SJCRH30 (cell line): ENCODE data around the gene RNF130. TPM values are rescaled to one million over a fixed set of nuclear protein-coding genes. Genes with fewer than 3 reads are reported as not detected.
A peak's percentile ranks its signal among the peaks of the same experiment; 100 is the strongest.

Experiments
- DNase-seq, 2 experiments: peaks; one replicate each; pipeline ENCODE4 v3.0.0-alpha.2; 2015 to 2020
- H3K27ac ChIP-seq: fragments of 250-450 bp; sonication (Bioruptor Pico); 2 replicates; pipeline ENCODE4 v1.5.1; 2020; ENCODE audit warnings: mild to moderate bottlenecking, moderate library complexity
- H3K27me3 ChIP-seq: fragments of 250-450 bp; sonication (Bioruptor Pico); 2 replicates; pipeline ENCODE4 v1.5.1; 2020; ENCODE audit warnings: mild to moderate bottlenecking, moderate library complexity
- H3K36me3 ChIP-seq: fragments of 250-450 bp; sonication (Bioruptor Pico); 2 replicates; pipeline ENCODE4 v1.5.1; 2020; ENCODE audit warnings: mild to moderate bottlenecking, moderate library complexity
- H3K4me1 ChIP-seq: fragments of 250-450 bp; sonication (Bioruptor Pico); 2 replicates; pipeline ENCODE4 v1.5.1; 2020; ENCODE audit warnings: mild to moderate bottlenecking, moderate library complexity
- H3K4me3 ChIP-seq: fragments of 250-450 bp; sonication (Bioruptor Pico); 2 replicates; pipeline ENCODE4 v1.5.1; 2020; ENCODE audit warnings: mild to moderate bottlenecking, moderate library complexity
- H3K9me3 ChIP-seq: fragments of 250-450 bp; sonication (Bioruptor Pico); replicated peaks from 2 replicates; pipeline ENCODE4 v1.5.1; 2020; ENCODE audit warnings: mild to moderate bottlenecking, moderate library complexity
- total RNA-seq: library from RNA; depleted of rRNA; stranded (reverse); fragments of >200 nt; shearing (Covaris generic); gene quantifications from 2 replicates; pipeline ENCODE4 v1.2.3, GENCODE V29; 2014; rRNA removed

Gene RNF130
- total RNA-seq, 1 experiment from 2014 or later: 34.5 TPM

GRCh38 chr5:179909224-179909623 lies 162.3 kb downstream of the RNF130 start:
- H3K4me3 ChIP-seq: no peak overlapping the region
- H3K36me3 ChIP-seq: no peaks in the 10 kb centered on the region; the same call in 1 of the 2 replicates
- H3K27ac ChIP-seq: no peak overlapping the region
- peaks cover 7% of the 10 kb centered on the region; the same call in 1 of the 2 replicates for H3K4me1 ChIP-seq
- H3K9me3 ChIP-seq: no peaks in the 10 kb centered on the region
- H3K27me3 ChIP-seq: no peaks in the 10 kb centered on the region
- DNase-seq: no peak

- Histone ChIP-seq H3K36me3 (no peaks in the 10 kb centered on the region; the same call in 1 of the 2 replicates), H3K27me3 (no peaks in the 10 kb centered on the region), H3K4me1 (peaks cover 5% of the 10 kb centered on the region; the same call in 1 of the 2 replicates), H3K4me3 (no peak overlapping the region), H3K9me3 (no peaks in the 10 kb centered on the region), H3K27ac (no peak overlapping the region)
- DNase-seq: peak in 1 of 2 experiments; percentile 18
Observed at GRCh38 chr5:179908528-179908927, 163.0 kb downstream of the RNF130 start.

GRCh38 chr5:179907556-179908324 lies 163.8 kb downstream of the RNF130 start, which contains the start of gene TBC1D9B:
Gene TBC1D9B, minus strand, starts transcription at chr5:179907897. Its CDS starts 76 bp downstream, at chr5:179907821.
- H3K27ac ChIP-seq: no peak within 1 kb of the TSS
- DNase-seq: peak; percentile 41 to 74

GRCh38 chr5:179906795-179907555 lies 164.6 kb downstream of the RNF130 start:
- H3K27me3 ChIP-seq: no peaks in the 10 kb centered on the region
- H3K4me1 ChIP-seq: peaks cover 5% of the 10 kb centered on the region; the same call in 1 of the 2 replicates
- H3K9me3 ChIP-seq: no peaks in the 10 kb centered on the region
- H3K27ac ChIP-seq: no peak overlapping the region
- H3K36me3 ChIP-seq: no peaks in the 10 kb centered on the region; the same call in 1 of the 2 replicates
- H3K4me3 ChIP-seq: peak overlapping the region; percentile 82
- peak; percentile 19 to 30 for DNase-seq

More at GRCh38 chr5:179907556-179908324, 163.8 kb downstream of the RNF130 start, which contains the start of gene TBC1D9B:
- Histone ChIP-seq H3K4me3 (peak within 1 kb of the TSS; percentile 82), H3K36me3 (no peaks in the 10 kb centered on the region; the same call in 1 of the 2 replicates), H3K4me1 (peaks cover 5% of the 10 kb centered on the region; the same call in 1 of the 2 replicates), H3K9me3 (no peaks in the 10 kb centered on the region), H3K27me3 (no peaks in the 10 kb centered on the region)

- Histone ChIP-seq H3K27me3 (no peaks in the 10 kb centered on the region), H3K4me3 (peak overlapping the region; percentile 82), H3K36me3 (no peaks in the 10 kb centered on the region; the same call in 1 of the 2 replicates), H3K27ac (no peak overlapping the region), H3K4me1 (peaks cover 9% of the 10 kb centered on the region; the same call in 1 of the 2 replicates), H3K9me3 (no peaks in the 10 kb centered on the region)
- DNase-seq: peak in 1 of 2 experiments; percentile 34
Observed at GRCh38 chr5:179906294-179906794, 165.2 kb downstream of the RNF130 start.

GRCh38 chr5:179905161-179905560 lies 166.4 kb downstream of the RNF130 start:
- no peaks in the 10 kb centered on the region for H3K27me3 ChIP-seq
- DNase-seq: no peak
- peaks cover 21% of the 10 kb centered on the region for H3K4me1 ChIP-seq
- no peak overlapping the region for H3K27ac ChIP-seq
- H3K9me3 ChIP-seq: no peaks in the 10 kb centered on the region
- H3K36me3 ChIP-seq: no peaks in the 10 kb centered on the region; the same call in 1 of the 2 replicates
- no peak overlapping the region for H3K4me3 ChIP-seq

Other genes starting within 250 kb of the RNF130 start
- gene MRNIP, start 212.9 kb downstream of the RNF130 start, total RNA-seq: 10.3 and 15.3 TPM in 2 replicates
- gene TBC1D9B, start 163.9 kb downstream of the RNF130 start, total RNA-seq: 33.6 and 37.0 TPM in 2 replicates
- not detected in 2 replicates for gene RASGEF1C, start 137.5 kb upstream of the RNF130 start, total RNA-seq
- 44.5 and 46.6 TPM in 2 replicates for gene MAPK9, start 220.3 kb upstream of the RNF130 start, total RNA-seq